Glutamatergic neuron (in vitro differentiated cells): ENCODE data around the gene SPDL1. TPM values are rescaled to one million over a fixed set of nuclear protein-coding genes. Genes with fewer than 3 reads are reported as not detected.

ENCODE experiments used
- DNase-seq: peaks from one replicate; pipeline ENCODE4 v3.0.0; 2022
- H3K27ac Mint-ChIP-seq: one replicate; pipeline ENCODE4 v1.8.0; 2020; ENCODE audit warnings: mild to moderate bottlenecking, mixed read lengths, inconsistent platforms; ENCODE audit not compliant: unreplicated experiment
- H3K27me3 Mint-ChIP-seq: one replicate; pipeline ENCODE4 v1.8.0; 2020; ENCODE audit warnings: mild to moderate bottlenecking, moderate library complexity, mixed read lengths, inconsistent platforms; ENCODE audit not compliant: unreplicated experiment
- H3K36me3 Mint-ChIP-seq: one replicate; pipeline ENCODE4 v1.8.0; 2020; ENCODE audit warnings: mild to moderate bottlenecking, mixed read lengths, inconsistent platforms; ENCODE audit not compliant: unreplicated experiment
- H3K4me1 Mint-ChIP-seq: one replicate; pipeline ENCODE4 v1.8.0; 2020; ENCODE audit warnings: mild to moderate bottlenecking, low read depth, mixed read lengths, inconsistent platforms; ENCODE audit not compliant: unreplicated experiment
- H3K4me3 Mint-ChIP-seq: one replicate; pipeline ENCODE4 v1.8.0; 2020; ENCODE audit warnings: mild to moderate bottlenecking, mixed read lengths, inconsistent platforms; ENCODE audit not compliant: unreplicated experiment
- H3K9me3 Mint-ChIP-seq: one replicate; pipeline ENCODE4 v1.8.0; 2020; ENCODE audit warnings: mild to moderate bottlenecking, moderate library complexity, mixed read lengths, inconsistent platforms; ENCODE audit not compliant: unreplicated experiment
- total RNA-seq: library from RNA; stranded (reverse); fragmentation: NEBNext Ultra II Directional; extraction: Animal tissue kit (Norgen Biotek cat#: 25700); gene quantifications from one replicate; pipeline ENCODE4 v1.2.1, GENCODE V29; 2021; ENCODE audit not compliant: unreplicated experiment
- TF ChIP-seq, protein P1 (sequence below): fragments of 200-600 bp; sonication (generic); IDR thresholded peaks from one replicate; pipeline ENCODE4 v1.5.0; 2021; ENCODE audit not compliant: partially characterized antibody, unreplicated experiment

Gene SPDL1
- total RNA-seq, 1 donor from 2014 or later, result 19.0 TPM

DNA sequence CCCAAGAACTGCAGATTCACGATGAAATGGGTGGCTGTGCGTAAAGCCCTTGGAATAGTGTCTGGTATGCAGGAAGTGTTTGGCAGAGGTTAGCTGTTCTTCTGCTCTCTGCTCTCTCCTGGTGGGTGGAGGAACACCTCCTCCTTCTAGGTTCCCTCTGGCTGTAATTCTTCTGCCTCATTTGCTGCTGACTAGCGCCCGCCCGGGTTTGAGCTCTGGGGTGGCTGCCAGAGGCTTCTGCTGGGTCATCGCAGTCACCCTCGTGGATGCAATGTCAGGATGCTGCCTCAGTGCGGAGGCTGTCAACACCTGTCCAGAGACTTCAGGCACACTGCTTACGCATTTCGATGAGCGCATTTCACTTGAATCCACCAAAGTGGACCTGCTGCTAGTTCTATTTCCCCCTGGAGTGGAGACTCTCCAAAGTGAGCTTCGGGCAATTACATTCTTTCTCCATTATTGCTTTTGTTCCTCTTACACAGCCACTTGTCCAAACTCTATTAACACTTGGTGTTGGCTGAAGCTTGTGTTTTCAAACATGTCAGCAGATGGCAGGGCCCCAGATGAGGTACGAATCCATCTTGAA, 65.2 kb downstream of the SPDL1 start:
- peaks cover 3% of the 10 kb centered on the region for H3K9me3 Mint-ChIP-seq
- H3K4me3 Mint-ChIP-seq, result no peak overlapping the region
- H3K4me1 Mint-ChIP-seq, result peaks cover 4% of the 10 kb centered on the region
- no peaks in the 10 kb centered on the region for H3K36me3 Mint-ChIP-seq
- H3K27me3 Mint-ChIP-seq, result peaks cover 2% of the 10 kb centered on the region
- H3K27ac Mint-ChIP-seq, result no peak overlapping the region
- TF ChIP-seq, protein P1, sequence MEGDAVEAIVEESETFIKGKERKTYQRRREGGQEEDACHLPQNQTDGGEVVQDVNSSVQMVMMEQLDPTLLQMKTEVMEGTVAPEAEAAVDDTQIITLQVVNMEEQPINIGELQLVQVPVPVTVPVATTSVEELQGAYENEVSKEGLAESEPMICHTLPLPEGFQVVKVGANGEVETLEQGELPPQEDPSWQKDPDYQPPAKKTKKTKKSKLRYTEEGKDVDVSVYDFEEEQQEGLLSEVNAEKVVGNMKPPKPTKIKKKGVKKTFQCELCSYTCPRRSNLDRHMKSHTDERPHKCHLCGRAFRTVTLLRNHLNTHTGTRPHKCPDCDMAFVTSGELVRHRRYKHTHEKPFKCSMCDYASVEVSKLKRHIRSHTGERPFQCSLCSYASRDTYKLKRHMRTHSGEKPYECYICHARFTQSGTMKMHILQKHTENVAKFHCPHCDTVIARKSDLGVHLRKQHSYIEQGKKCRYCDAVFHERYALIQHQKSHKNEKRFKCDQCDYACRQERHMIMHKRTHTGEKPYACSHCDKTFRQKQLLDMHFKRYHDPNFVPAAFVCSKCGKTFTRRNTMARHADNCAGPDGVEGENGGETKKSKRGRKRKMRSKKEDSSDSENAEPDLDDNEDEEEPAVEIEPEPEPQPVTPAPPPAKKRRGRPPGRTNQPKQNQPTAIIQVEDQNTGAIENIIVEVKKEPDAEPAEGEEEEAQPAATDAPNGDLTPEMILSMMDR, result no peak
- DNase-seq, result no peak

DNA sequence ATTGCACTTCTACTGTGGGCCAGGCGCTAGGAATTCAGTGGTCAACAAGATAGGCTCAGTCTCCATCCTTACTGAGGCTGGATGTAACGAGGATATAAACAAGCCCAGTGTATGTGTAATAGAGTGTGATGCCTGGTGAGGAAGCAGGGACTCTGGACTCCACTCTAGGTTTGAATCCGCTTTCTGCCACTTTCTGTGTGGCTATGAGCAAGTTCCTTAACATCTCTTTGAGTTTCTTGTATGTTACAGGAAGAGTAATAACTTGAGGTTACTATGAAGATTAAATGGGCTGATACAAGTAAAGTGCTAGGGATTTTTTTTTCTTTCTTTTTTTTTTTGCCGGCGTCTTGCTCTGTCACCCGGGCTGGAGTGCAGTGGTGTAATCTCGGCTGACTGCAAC, 65.9 kb downstream of the SPDL1 start:
- no peak for DNase-seq
- Mint-ChIP-seq H3K9me3 (peaks cover 3% of the 10 kb centered on the region), H3K27ac (no peak overlapping the region), H3K4me1 (peaks cover 4% of the 10 kb centered on the region), H3K27me3 (peaks cover 2% of the 10 kb centered on the region), H3K4me3 (no peak overlapping the region), H3K36me3 (no peaks in the 10 kb centered on the region)
- TF ChIP-seq, protein P1, result no peak

DNA sequence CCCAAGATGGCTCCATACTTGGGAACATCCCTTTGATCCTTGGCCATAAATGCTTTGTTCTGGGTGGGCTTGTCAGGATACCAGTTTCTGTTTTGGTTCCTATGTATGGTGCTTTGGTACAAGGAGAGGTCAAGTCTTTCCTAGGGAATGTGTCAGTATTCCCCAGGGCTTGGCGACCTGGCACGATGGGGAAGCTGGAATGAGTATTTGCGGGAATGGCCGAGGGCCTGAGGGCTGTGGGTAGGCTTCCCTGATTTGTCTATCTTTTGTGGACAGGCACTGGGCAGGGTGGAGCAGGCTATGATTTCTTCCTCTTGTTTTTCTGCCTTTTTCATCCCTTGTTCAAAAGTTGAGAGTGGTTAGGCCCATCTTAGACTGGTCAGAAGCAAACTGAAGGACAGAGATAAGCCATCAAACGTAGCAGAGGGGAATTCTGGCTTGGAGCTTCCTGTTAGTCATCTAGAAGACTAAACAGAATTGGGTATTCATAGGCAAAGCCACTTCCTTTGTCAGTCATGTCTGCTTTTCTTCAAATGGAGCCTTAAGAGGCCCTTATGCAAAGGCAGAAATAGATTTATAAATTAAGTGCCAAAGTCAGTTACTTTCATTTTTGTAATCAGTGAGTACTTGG, 67.2 kb downstream of the SPDL1 start:
- no peak for DNase-seq
- Mint-ChIP-seq H3K9me3 (no peaks in the 10 kb centered on the region), H3K4me3 (no peak overlapping the region), H3K36me3 (no peaks in the 10 kb centered on the region), H3K4me1 (peaks cover 4% of the 10 kb centered on the region), H3K27me3 (peaks cover 2% of the 10 kb centered on the region), H3K27ac (no peak overlapping the region)
- TF ChIP-seq, protein P1, result no peak

DNA sequence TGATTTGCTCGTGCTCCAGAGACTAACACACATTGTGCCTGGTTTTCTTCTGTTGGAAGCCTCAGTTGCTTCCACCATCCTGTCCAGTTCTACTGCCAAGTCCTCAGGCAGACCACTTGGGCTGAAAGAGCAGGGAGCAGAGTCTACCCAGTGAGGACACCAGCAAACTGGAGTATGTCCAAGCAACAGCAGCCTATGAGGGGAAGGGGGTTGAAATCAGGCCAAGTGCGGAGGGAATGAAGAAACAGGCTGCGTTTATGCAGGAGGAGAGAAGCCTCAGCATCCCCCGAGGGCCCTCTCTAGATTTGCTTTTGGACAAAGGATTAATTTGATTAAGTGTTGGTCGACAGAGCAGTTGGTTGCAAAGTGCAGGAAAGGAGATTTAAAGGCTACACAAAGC, 68.0 kb downstream of the SPDL1 start:
- Mint-ChIP-seq H3K36me3 (no peaks in the 10 kb centered on the region), H3K9me3 (no peaks in the 10 kb centered on the region), H3K27me3 (peaks cover 2% of the 10 kb centered on the region), H3K4me1 (peaks cover 4% of the 10 kb centered on the region), H3K4me3 (no peak overlapping the region), H3K27ac (no peak overlapping the region)
- TF ChIP-seq, protein P1, result no peak
- no peak for DNase-seq

DNA sequence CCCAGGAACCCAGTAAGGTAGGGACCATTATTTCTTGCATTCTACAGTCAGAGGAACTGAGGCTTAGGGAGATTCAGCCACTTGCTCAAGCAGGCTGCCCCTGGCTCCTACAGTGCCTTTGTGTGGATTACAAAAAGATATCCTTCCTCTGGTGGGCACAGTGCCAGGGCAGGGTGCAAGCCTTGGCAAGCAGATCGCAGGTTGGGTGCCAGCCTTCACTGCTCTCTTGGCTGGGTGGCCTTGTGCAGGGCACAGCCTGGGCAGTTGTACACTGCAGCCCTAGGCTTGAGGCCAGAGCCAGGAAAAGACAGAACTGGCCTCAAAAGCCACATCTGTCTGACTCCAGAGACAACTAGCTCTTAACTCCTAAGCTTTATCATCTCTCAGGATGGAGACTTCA, 68.5 kb downstream of the SPDL1 start:
- TF ChIP-seq, protein P1, result no peak
- Mint-ChIP-seq H3K27ac (no peak overlapping the region), H3K4me1 (peaks cover 4% of the 10 kb centered on the region), H3K36me3 (no peaks in the 10 kb centered on the region), H3K4me3 (no peak overlapping the region), H3K9me3 (no peaks in the 10 kb centered on the region), H3K27me3 (peaks cover 2% of the 10 kb centered on the region)
- DNase-seq, result no peak
